ENCODE data around the gene CALHM4.

DNA sequence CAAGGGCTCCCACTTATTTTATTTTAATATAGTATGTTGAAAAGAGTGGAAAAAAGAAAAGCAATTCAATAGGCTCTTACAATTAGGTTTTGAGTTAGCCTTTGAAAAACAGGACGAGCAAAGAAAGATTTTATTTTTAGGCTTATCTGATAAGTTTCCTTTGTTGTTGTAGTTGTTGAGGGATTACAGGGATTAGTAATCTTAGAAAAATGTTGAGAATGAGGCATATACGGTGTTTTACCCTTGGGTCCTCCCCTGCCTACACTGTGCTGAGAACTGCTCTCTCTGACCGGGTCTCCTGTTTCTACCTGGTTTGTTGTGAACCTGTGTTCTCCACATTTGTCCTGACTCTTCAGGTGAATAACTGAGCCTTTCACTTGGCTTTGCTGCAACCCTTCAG lies 24.8 kb upstream of the CALHM4 start:
- TF ChIP-seq EZH2 (IDR thresholded peaks at IDR 0.05; ENCODE audit: insufficient read depth, poor library complexity, severe bottlenecking), result no peak
- no peak for TF ChIP-seq EZH2phosphoT487 (IDR thresholded peaks at IDR 0.05; ENCODE audit: insufficient read depth, low read depth)

All from GM23248 (cell line).